PC-3 (cell line): ENCODE results near the gene ATF6.

ENCODE experiments used
- CTCF ChIP-seq: fragments of 300-600 bp; sonication (generic); conservative IDR thresholded peaks from 2 replicates; pipeline ENCODE4 v1.5.1; 2017; ENCODE audit warnings: antibody characterized with exemption, low read depth, mild to moderate bottlenecking, low read length
- EZH2 ChIP-seq: fragments of 300-600 bp; sonication (generic); IDR thresholded peaks from one replicate; pipeline ENCODE4 v1.6.1; 2017; ENCODE audit warnings: antibody characterized with exemption, mild to moderate bottlenecking, low read length; ENCODE audit not compliant: unreplicated experiment
- EZH2phosphoT487 ChIP-seq: fragments of 300-600 bp; sonication (generic); IDR thresholded peaks from 2 replicates; pipeline ENCODE4 v1.6.1; 2018; ENCODE audit warnings: mild to moderate bottlenecking, antibody characterized with exemption, low read length, borderline replicate concordance

GRCh38 chr1:161987872-161988271 is 221.8 kb downstream of the ATF6 start:
- TF ChIP-seq CTCF (no peak), EZH2phosphoT487 (no peak), EZH2 (no peak)
